OCI-LY3 (cell line): ENCODE data around the gene SPIRE1.
"Not testable (repeated sequence)": the region's sequence is repeated elsewhere in the genome, so short reads cannot be mapped to it uniquely, and the experiment has no call there.

Source experiments
- H2AFZ ChIP-seq: fragments of 200-600, 300-600 bp; shearing (Covaris generic); 2 replicates; pipeline ENCODE4 v1.6.0; 2014; ENCODE audit warnings: antibody characterized with exemption, low read depth, low read length
- H3K27ac ChIP-seq: fragments of 200-600, 300-600 bp; sonication (generic); 2 replicates; pipeline ENCODE4 v1.5.1; 2014; ENCODE audit warnings: mild to moderate bottlenecking, low read length, moderate library complexity, mixed read lengths
- H3K27me3 ChIP-seq: fragments of 200-600, 300-600 bp; sonication (generic); 2 replicates; pipeline ENCODE4 v1.6.1; 2014; ENCODE audit warnings: low read depth, low read length, mixed read lengths
- H3K36me3 ChIP-seq: fragments of 200-600, 300-600 bp; sonication (generic); replicated peaks from 2 replicates; pipeline ENCODE3; 2014; ENCODE audit warnings: low read depth, low read length, mixed read lengths
- H3K4me1 ChIP-seq: fragments of 300-600, 200-600 bp; sonication (generic); 2 replicates; pipeline ENCODE4 v1.6.1; 2014; ENCODE audit warnings: low read length, mixed read lengths
- H3K4me2 ChIP-seq: fragments of 200-600, 300-600 bp; sonication (generic); 2 replicates; pipeline ENCODE4 v1.6.1; 2014; ENCODE audit warnings: low read length, mixed read lengths
- H3K4me3 ChIP-seq: fragments of 300-600, 200-600 bp; sonication (generic); 2 replicates; pipeline ENCODE4 v1.5.1; 2014; ENCODE audit warnings: antibody characterized with exemption, mild to moderate bottlenecking, low read length, moderate library complexity
- H3K79me2 ChIP-seq: fragments of 300-600, 200-600 bp; shearing (Covaris generic); 2 replicates; pipeline ENCODE4 v1.6.1; 2014; ENCODE audit warnings: mild to moderate bottlenecking, low read length, mixed read lengths
- H3K9ac ChIP-seq: fragments of 300-600, 200-600 bp; shearing (Covaris generic); 2 replicates; pipeline ENCODE4 v1.6.0; 2014; ENCODE audit warnings: mild to moderate bottlenecking, low read length, moderate library complexity
- H3K9me3 ChIP-seq: fragments of 200-600, 300-600 bp; shearing (Covaris generic); 2 replicates; pipeline ENCODE4 v1.6.1; 2014; ENCODE audit warnings: low read length, mixed read lengths; ENCODE audit not compliant: insufficient read depth
- H4K20me1 ChIP-seq: fragments of 200-600, 300-600 bp; sonication (generic); 2 replicates; pipeline ENCODE4 v1.6.1; 2016; ENCODE audit warnings: low read length, mixed read lengths; ENCODE audit not compliant: insufficient read depth
- EZH2phosphoT487 ChIP-seq: fragments of 200-600 bp; shearing (Covaris generic); IDR thresholded peaks from 2 replicates; pipeline ENCODE4 v1.6.1; 2018; ENCODE audit warnings: antibody characterized with exemption, mixed run types, low read depth
- TF ChIP-seq, protein P1 (sequence below): fragments of 200-600, 300-600 bp; sonication (generic); IDR thresholded peaks from 2 replicates; pipeline ENCODE4 v1.5.1; 2014; ENCODE audit warnings: antibody characterized with exemption, low read length, low read depth

SPIRE1 gene

DNA sequence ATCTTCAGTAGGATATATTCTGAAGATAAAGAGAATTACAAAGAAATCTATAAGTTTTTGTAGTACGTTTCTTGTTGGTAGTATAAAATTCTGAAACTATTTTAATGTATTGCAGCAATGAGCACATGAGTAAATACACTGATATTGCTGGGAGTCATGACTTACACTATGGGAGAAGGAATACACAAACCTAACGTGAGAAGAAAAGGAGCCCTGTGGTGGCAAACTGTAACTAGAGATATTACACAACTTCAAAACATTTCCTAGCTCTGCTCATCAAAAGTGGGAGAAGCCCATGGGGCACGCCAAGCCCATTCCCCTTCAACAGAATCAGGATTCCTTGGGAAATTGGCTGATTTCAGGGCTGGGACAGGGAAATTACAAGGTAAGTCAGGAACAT is 20.5 kb downstream of the SPIRE1 start:
- no peaks in the 10 kb centered on the region for H3K9me3 ChIP-seq

GRCh38 chr18:12631831-12632477 is 26.0 kb downstream of the SPIRE1 start:
- Histone ChIP-seq H2AFZ (no peak overlapping the region), H3K27me3 (no peaks in the 10 kb centered on the region), H3K9ac (no peak overlapping the region), H3K79me2 (no peaks in the 10 kb centered on the region), H3K27ac (no peak overlapping the region), H3K4me2 (no peak overlapping the region), H3K36me3 (no peaks in the 10 kb centered on the region), H3K9me3 (no peaks in the 10 kb centered on the region), H4K20me1 (no peaks in the 10 kb centered on the region), H3K4me1 (peaks cover 12% of the 10 kb centered on the region), H3K4me3 (no peak overlapping the region)
- TF ChIP-seq, protein P1, sequence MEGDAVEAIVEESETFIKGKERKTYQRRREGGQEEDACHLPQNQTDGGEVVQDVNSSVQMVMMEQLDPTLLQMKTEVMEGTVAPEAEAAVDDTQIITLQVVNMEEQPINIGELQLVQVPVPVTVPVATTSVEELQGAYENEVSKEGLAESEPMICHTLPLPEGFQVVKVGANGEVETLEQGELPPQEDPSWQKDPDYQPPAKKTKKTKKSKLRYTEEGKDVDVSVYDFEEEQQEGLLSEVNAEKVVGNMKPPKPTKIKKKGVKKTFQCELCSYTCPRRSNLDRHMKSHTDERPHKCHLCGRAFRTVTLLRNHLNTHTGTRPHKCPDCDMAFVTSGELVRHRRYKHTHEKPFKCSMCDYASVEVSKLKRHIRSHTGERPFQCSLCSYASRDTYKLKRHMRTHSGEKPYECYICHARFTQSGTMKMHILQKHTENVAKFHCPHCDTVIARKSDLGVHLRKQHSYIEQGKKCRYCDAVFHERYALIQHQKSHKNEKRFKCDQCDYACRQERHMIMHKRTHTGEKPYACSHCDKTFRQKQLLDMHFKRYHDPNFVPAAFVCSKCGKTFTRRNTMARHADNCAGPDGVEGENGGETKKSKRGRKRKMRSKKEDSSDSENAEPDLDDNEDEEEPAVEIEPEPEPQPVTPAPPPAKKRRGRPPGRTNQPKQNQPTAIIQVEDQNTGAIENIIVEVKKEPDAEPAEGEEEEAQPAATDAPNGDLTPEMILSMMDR: no peak
- TF ChIP-seq EZH2phosphoT487: no peak

More for the DNA sequence above, 20.5 kb downstream of the SPIRE1 start:
- TF ChIP-seq, protein P1: no peak
- TF ChIP-seq EZH2phosphoT487: no peak
- H3K27ac ChIP-seq: no peak overlapping the region
- no peak overlapping the region for H3K4me2 ChIP-seq
- H3K79me2 ChIP-seq: no peaks in the 10 kb centered on the region
- H3K9ac ChIP-seq: no peak overlapping the region
- H3K4me1 ChIP-seq: no peaks in the 10 kb centered on the region
- no peak overlapping the region for H3K4me3 ChIP-seq
- no peaks in the 10 kb centered on the region for H3K27me3 ChIP-seq
- no peak overlapping the region for H2AFZ ChIP-seq
- no peaks in the 10 kb centered on the region for H4K20me1 ChIP-seq
- H3K36me3 ChIP-seq: no peaks in the 10 kb centered on the region

GRCh38 chr18:12630136-12630535 is 27.8 kb downstream of the SPIRE1 start:
- H2AFZ ChIP-seq: no peak overlapping the region
- peaks cover 12% of the 10 kb centered on the region for H3K4me1 ChIP-seq
- H3K4me2 ChIP-seq: no peak overlapping the region
- no peaks in the 10 kb centered on the region for H3K27me3 ChIP-seq
- no peaks in the 10 kb centered on the region for H4K20me1 ChIP-seq
- H3K9me3 ChIP-seq: no peaks in the 10 kb centered on the region
- H3K79me2 ChIP-seq: no peaks in the 10 kb centered on the region
- H3K9ac ChIP-seq: no peak overlapping the region
- H3K27ac ChIP-seq: no peak overlapping the region
- no peak overlapping the region for H3K4me3 ChIP-seq
- no peaks in the 10 kb centered on the region for H3K36me3 ChIP-seq
- TF ChIP-seq EZH2phosphoT487: no peak
- TF ChIP-seq, protein P1: no peak

GRCh38 chr18:12628706-12629702 is 28.9 kb downstream of the SPIRE1 start:
- H3K36me3 ChIP-seq: no peaks in the 10 kb centered on the region
- H3K4me3 ChIP-seq: no peak overlapping the region; the same call in 1 of the 2 replicates
- TF ChIP-seq EZH2phosphoT487: no peak
- TF ChIP-seq, protein P1: no peak
- H3K9ac ChIP-seq: peak overlapping the region; percentile 18; the same call in 1 of the 2 replicates
- 0 out of 2 replicates have a peak overlapping the region, but pooled peaks have one; percentile 2 for H3K27ac ChIP-seq
- no peaks in the 10 kb centered on the region for H4K20me1 ChIP-seq
- no peak overlapping the region for H2AFZ ChIP-seq
- H3K27me3 ChIP-seq: no peaks in the 10 kb centered on the region
- peaks cover 12% of the 10 kb centered on the region for H3K4me1 ChIP-seq
- H3K79me2 ChIP-seq: no peaks in the 10 kb centered on the region
- H3K9me3 ChIP-seq: no peaks in the 10 kb centered on the region
- H3K4me2 ChIP-seq: peak overlapping the region; percentile 36

- not testable (repeated sequence) for H2AFZ ChIP-seq, H3K9ac ChIP-seq, H3K36me3 ChIP-seq, H3K27ac ChIP-seq, H4K20me1 ChIP-seq, H3K4me3 ChIP-seq, H3K27me3 ChIP-seq, H3K4me2 ChIP-seq, H3K9me3 ChIP-seq, H3K79me2 ChIP-seq
- H3K4me1 ChIP-seq: peaks cover 12% of the 10 kb centered on the region
Measured at GRCh38 chr18:12627199-12627598, 30.7 kb downstream of the SPIRE1 start.
